HEK293 (cell line): ENCODE measurements around the gene EDAR.

Experiments used
- HOXC10 ChIP-seq: sonication (generic); formaldehyde crosslinking; IDR thresholded peaks from 2 replicates; pipeline ENCODE4 v1.8.1; 2023; ENCODE audit warnings: mild to moderate bottlenecking, missing genetic modification reagents
- INSM2 ChIP-seq: fragments of 450-650 bp; formaldehyde crosslinking; IDR thresholded peaks from 2 replicates; pipeline ENCODE4 v1.5.1; 2016; ENCODE audit warnings: missing biosample characterization, missing genetic modification characterization
- PBX3 ChIP-seq: sonication (generic); formaldehyde crosslinking; IDR thresholded peaks from 2 replicates; pipeline ENCODE4 v1.8.1; 2022; ENCODE audit warnings: mild to moderate bottlenecking, moderate library complexity, missing genetic modification reagents
- TCF7L2 ChIP-seq: IDR thresholded peaks from 2 replicates; pipeline ENCODE4 v1.6.1; 2011; ENCODE audit warnings: low read depth, mild to moderate bottlenecking, inconsistent platforms, low read length, moderate library complexity, borderline replicate concordance
- ZBTB17 ChIP-seq: fragments of 450-650 bp; formaldehyde crosslinking; IDR thresholded peaks from 2 replicates; pipeline ENCODE4 v1.5.1; 2016; ENCODE audit warnings: missing biosample characterization, missing genetic modification characterization
- ZIC2 ChIP-seq: fragments of 450-650 bp; formaldehyde crosslinking; IDR thresholded peaks from 2 replicates; pipeline ENCODE4 v1.5.1; 2016; ENCODE audit warnings: missing biosample characterization, missing genetic modification characterization
- ZNF132 ChIP-seq: fragments of 450-650 bp; formaldehyde crosslinking; IDR thresholded peaks from 2 replicates; pipeline ENCODE4 v1.5.1; 2017; ENCODE audit warnings: missing biosample characterization, missing genetic modification characterization, borderline replicate concordance
- ZNF146 ChIP-seq: fragments of 450-650 bp; formaldehyde crosslinking; IDR thresholded peaks from 2 replicates; pipeline ENCODE4 v1.5.1; 2016; ENCODE audit warnings: missing biosample characterization, missing genetic modification characterization
- ZNF223 ChIP-seq: fragments of 450-650 bp; formaldehyde crosslinking; IDR thresholded peaks from 2 replicates; pipeline ENCODE4 v1.5.1; 2016; ENCODE audit warnings: missing biosample characterization, missing genetic modification characterization
- ZNF366 ChIP-seq: fragments of 450-650 bp; formaldehyde crosslinking; conservative IDR thresholded peaks from 2 replicates; pipeline ENCODE4 v1.5.1; 2016; ENCODE audit warnings: missing biosample characterization, missing genetic modification characterization
- ZNF37A ChIP-seq: fragments of 450-650 bp; IDR thresholded peaks from 2 replicates; pipeline ENCODE4 v1.5.1; 2018; ENCODE audit warnings: missing biosample characterization, missing genetic modification characterization
- ZNF513 ChIP-seq: fragments of 450-650 bp; IDR thresholded peaks from 2 replicates; pipeline ENCODE4 v1.5.1; 2018; ENCODE audit warnings: missing biosample characterization, missing genetic modification characterization
- ZNF521 ChIP-seq: fragments of 450-650 bp; formaldehyde crosslinking; IDR thresholded peaks from 2 replicates; pipeline ENCODE4 v1.5.1; 2017; ENCODE audit warnings: missing biosample characterization, mild to moderate bottlenecking, missing genetic modification characterization
- ZNF707 ChIP-seq: fragments of 450-650 bp; formaldehyde crosslinking; IDR thresholded peaks from 2 replicates; pipeline ENCODE4 v1.5.1; 2016; ENCODE audit warnings: missing biosample characterization, missing genetic modification characterization
- ZNF768 ChIP-seq: fragments of 450-650 bp; formaldehyde crosslinking; IDR thresholded peaks from 2 replicates; pipeline ENCODE4 v1.5.1; 2018; ENCODE audit warnings: missing biosample characterization, mild to moderate bottlenecking, missing genetic modification characterization
- ZNF777 ChIP-seq: fragments of 450-650 bp; formaldehyde crosslinking; IDR thresholded peaks from 2 replicates; pipeline ENCODE4 v1.5.1; 2017; ENCODE audit warnings: missing biosample characterization, missing genetic modification characterization, borderline replicate concordance
- ZNF785 ChIP-seq: fragments of 450-650 bp; formaldehyde crosslinking; IDR thresholded peaks from 2 replicates; pipeline ENCODE4 v1.5.1; 2016; ENCODE audit warnings: missing biosample characterization, missing genetic modification characterization
- ZNF843 ChIP-seq: fragments of 450-650 bp; formaldehyde crosslinking; IDR thresholded peaks from 2 replicates; pipeline ENCODE4 v1.5.1; 2016; ENCODE audit warnings: missing biosample characterization, missing genetic modification characterization
- TF ChIP-seq, protein P1 (sequence below): fragments of 450-650 bp; formaldehyde crosslinking; IDR thresholded peaks from 2 replicates; pipeline ENCODE4 v1.5.1; 2016; ENCODE audit warnings: missing biosample characterization, missing genetic modification characterization
- TF ChIP-seq, protein P2 (sequence below): fragments of 450-650 bp; formaldehyde crosslinking; IDR thresholded peaks from 2 replicates; pipeline ENCODE4 v1.5.1; 2017; ENCODE audit warnings: missing biosample characterization, missing genetic modification characterization
- TF ChIP-seq, protein P3 (sequence below): fragments of 450-650 bp; formaldehyde crosslinking; IDR thresholded peaks from 2 replicates; pipeline ENCODE4 v1.5.1; 2017; ENCODE audit warnings: missing biosample characterization, missing genetic modification characterization
- TF ChIP-seq, protein P4 (sequence below): fragments of 450-650 bp; formaldehyde crosslinking; IDR thresholded peaks from 2 replicates; pipeline ENCODE4 v1.5.1; 2016; ENCODE audit warnings: missing biosample characterization, missing genetic modification characterization

EDAR gene

GRCh38 chr2:109031476-109032228 is 42.6 kb upstream of the EDAR start (continued):
- TF ChIP-seq ZNF513 (tag by site-specific recombination) (no peak), INSM2 (tag by site-specific recombination) (0 out of 2 replicates have a peak, but pooled peaks have one; percentile 23), ZNF521 (tag by site-specific recombination) (no peak), ZNF843 (tag by site-specific recombination) (peak; percentile 71), ZNF37A (tag by site-specific recombination) (no peak), ZIC2 (peak; percentile 90), ZNF366 (tag by site-specific recombination) (0 out of 2 replicates have a peak, but pooled peaks have one; percentile 43), ZNF146 (tag by site-specific recombination) (0 out of 2 replicates have a peak, but pooled peaks have one; percentile 0), ZNF223 (no peak), ZNF785 (tag by site-specific recombination) (no peak), HOXC10 (CRISPR knock-in tag) (no peak), ZNF768 (tag by site-specific recombination) (no peak), ZBTB17 (tag by site-specific recombination) (peak; percentile 28), ZNF132 (tag by site-specific recombination) (no peak), TCF7L2 (peak; percentile 92), ZNF777 (no peak), PBX3 (CRISPR knock-in tag) (no peak), ZNF707 (tag by site-specific recombination) (no peak)
- TF ChIP-seq, protein P1, sequence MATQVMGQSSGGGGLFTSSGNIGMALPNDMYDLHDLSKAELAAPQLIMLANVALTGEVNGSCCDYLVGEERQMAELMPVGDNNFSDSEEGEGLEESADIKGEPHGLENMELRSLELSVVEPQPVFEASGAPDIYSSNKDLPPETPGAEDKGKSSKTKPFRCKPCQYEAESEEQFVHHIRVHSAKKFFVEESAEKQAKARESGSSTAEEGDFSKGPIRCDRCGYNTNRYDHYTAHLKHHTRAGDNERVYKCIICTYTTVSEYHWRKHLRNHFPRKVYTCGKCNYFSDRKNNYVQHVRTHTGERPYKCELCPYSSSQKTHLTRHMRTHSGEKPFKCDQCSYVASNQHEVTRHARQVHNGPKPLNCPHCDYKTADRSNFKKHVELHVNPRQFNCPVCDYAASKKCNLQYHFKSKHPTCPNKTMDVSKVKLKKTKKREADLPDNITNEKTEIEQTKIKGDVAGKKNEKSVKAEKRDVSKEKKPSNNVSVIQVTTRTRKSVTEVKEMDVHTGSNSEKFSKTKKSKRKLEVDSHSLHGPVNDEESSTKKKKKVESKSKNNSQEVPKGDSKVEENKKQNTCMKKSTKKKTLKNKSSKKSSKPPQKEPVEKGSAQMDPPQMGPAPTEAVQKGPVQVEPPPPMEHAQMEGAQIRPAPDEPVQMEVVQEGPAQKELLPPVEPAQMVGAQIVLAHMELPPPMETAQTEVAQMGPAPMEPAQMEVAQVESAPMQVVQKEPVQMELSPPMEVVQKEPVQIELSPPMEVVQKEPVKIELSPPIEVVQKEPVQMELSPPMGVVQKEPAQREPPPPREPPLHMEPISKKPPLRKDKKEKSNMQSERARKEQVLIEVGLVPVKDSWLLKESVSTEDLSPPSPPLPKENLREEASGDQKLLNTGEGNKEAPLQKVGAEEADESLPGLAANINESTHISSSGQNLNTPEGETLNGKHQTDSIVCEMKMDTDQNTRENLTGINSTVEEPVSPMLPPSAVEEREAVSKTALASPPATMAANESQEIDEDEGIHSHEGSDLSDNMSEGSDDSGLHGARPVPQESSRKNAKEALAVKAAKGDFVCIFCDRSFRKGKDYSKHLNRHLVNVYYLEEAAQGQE, result peak; percentile 8; the same call in 1 of the 2 replicates
- TF ChIP-seq, protein P2, sequence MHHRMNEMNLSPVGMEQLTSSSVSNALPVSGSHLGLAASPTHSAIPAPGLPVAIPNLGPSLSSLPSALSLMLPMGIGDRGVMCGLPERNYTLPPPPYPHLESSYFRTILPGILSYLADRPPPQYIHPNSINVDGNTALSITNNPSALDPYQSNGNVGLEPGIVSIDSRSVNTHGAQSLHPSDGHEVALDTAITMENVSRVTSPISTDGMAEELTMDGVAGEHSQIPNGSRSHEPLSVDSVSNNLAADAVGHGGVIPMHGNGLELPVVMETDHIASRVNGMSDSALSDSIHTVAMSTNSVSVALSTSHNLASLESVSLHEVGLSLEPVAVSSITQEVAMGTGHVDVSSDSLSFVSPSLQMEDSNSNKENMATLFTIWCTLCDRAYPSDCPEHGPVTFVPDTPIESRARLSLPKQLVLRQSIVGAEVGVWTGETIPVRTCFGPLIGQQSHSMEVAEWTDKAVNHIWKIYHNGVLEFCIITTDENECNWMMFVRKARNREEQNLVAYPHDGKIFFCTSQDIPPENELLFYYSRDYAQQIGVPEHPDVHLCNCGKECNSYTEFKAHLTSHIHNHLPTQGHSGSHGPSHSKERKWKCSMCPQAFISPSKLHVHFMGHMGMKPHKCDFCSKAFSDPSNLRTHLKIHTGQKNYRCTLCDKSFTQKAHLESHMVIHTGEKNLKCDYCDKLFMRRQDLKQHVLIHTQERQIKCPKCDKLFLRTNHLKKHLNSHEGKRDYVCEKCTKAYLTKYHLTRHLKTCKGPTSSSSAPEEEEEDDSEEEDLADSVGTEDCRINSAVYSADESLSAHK (tag by site-specific recombination), result peak; percentile 50; the same call in 1 of the 2 replicates
- TF ChIP-seq, protein P3, sequence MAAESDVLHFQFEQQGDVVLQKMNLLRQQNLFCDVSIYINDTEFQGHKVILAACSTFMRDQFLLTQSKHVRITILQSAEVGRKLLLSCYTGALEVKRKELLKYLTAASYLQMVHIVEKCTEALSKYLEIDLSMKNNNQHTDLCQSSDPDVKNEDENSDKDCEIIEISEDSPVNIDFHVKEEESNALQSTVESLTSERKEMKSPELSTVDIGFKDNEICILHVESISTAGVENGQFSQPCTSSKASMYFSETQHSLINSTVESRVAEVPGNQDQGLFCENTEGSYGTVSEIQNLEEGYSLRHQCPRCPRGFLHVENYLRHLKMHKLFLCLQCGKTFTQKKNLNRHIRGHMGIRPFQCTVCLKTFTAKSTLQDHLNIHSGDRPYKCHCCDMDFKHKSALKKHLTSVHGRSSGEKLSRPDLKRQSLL, result 0 out of 2 replicates have a peak, but pooled peaks have one; percentile 50
- TF ChIP-seq, protein P4, sequence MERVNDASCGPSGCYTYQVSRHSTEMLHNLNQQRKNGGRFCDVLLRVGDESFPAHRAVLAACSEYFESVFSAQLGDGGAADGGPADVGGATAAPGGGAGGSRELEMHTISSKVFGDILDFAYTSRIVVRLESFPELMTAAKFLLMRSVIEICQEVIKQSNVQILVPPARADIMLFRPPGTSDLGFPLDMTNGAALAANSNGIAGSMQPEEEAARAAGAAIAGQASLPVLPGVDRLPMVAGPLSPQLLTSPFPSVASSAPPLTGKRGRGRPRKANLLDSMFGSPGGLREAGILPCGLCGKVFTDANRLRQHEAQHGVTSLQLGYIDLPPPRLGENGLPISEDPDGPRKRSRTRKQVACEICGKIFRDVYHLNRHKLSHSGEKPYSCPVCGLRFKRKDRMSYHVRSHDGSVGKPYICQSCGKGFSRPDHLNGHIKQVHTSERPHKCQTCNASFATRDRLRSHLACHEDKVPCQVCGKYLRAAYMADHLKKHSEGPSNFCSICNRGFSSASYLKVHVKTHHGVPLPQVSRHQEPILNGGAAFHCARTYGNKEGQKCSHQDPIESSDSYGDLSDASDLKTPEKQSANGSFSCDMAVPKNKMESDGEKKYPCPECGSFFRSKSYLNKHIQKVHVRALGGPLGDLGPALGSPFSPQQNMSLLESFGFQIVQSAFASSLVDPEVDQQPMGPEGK (tag by site-specific recombination), result peak; percentile 66; the same call in 1 of the 2 replicates
